GM18909 (cell line): ENCODE data around the gene GHITM.

Experiments
- ATAC-seq: cut with Tn5 transposase; IDR thresholded peaks from one replicate; pipeline ENCODE4 v1.9.1; 2021; ENCODE audit warnings: mild to moderate bottlenecking; ENCODE audit not compliant: unreplicated experiment, poor library complexity

GHITM gene

GRCh38 chr10:84196941-84197340, 57.6 kb downstream of the GHITM start:
- no peak for ATAC-seq

GRCh38 chr10:84197643-84198042, 58.3 kb downstream of the GHITM start:
- ATAC-seq: no peak

DNA sequence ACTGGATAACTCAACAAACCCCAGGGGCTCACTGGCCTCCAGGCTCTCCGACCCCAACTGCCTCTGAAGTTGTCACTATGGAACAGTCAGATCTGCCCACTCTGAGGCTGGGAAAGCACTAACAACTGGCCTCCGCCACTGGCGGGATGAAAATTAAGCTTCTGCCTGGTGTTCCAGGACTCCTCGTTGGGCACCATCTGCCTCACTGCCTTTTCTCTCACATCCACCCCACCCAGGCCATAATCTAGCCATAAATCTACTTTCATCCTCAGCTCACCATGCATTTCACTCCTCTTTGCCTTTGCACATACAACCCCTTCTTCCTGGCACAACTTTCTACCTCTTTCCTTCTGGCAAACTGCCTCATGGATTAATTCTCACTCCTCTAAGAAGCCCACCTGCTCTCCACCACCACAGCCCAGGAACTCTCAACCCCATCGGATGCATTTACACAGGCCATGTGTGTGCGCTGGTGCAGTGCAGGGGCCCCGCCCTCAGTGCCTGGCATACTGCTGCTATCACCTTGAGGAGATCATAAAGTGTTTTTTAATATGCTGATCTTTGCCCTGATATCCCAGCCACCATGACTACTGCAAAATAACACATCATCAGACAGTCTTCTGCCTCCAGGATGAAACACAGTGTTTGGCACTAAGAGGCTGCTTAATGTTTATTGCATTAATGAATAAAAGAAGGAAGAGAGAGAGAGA, 59.1 kb downstream of the GHITM start:
- no peak for ATAC-seq

- no peak for ATAC-seq
Measured at GRCh38 chr10:84200537-84201243, 61.4 kb downstream of the GHITM start.

DNA sequence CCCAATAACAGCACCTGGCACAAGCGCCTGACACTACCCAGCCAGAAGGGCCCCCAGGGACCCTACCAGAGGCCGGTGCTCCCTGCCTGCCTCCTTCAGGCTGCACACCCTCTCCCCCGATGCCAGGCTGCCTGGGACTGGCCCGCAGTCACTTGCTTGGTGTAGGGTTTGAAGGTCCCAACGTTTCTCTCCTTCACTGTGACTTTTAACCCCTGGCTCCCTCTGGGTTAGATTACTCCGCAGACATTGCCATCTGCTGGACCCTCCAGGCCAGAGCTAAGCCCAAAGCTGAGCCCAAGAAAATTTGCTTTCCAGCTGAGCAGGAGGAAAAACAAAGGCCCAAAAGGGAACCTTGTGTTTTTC, 61.9 kb downstream of the GHITM start:
- no peak for ATAC-seq

DNA sequence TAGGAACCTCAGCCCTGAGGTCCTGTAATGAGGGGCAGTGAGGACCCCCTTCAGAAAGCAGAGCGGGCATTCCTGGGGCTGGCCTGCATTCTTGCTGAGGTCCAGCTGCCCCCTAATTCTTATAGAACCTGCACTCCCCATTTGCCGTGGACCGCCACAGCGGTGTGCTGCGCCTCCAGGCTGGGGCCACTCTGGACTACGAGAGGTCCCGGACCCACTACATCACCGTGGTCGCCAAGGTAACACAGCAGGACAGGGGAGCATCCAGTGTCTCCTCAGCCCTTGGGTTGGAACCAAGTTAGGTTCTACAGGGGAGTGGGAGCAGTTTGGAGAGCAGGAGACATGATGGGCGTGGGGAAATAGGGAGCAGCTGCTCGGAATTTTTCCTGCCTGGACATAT, 62.4 kb downstream of the GHITM start:
- no peak for ATAC-seq

DNA sequence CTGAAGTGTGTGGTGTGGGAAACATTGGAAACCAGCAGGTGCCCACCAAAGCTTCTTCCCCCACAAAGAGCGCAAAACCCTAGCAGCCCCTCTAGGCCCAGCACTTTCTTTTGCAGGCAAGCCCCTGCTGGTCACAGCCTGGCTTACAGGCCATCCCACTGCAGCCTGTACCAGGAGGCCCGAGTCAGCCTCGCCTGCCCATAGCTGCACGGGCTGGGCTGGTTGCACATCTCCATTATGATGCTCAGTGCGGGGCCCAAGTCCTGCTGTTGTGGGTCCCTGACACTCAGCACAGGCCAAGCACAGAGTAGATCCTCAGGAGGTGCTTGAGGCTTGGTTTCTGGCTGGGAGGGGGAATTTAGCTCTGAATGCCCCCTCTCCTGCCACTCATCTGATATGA, 63.0 kb downstream of the GHITM start:
- no peak for ATAC-seq
